HG03066 (cell line): Measurements from ENCODE around the gene U2SURP.

Experiments used
- ATAC-seq: cut with Tn5 transposase; IDR thresholded peaks from one replicate; pipeline ENCODE4 v1.9.1; 2021; ENCODE audit warnings: low read depth; ENCODE audit not compliant: unreplicated experiment

U2SURP gene

DNA sequence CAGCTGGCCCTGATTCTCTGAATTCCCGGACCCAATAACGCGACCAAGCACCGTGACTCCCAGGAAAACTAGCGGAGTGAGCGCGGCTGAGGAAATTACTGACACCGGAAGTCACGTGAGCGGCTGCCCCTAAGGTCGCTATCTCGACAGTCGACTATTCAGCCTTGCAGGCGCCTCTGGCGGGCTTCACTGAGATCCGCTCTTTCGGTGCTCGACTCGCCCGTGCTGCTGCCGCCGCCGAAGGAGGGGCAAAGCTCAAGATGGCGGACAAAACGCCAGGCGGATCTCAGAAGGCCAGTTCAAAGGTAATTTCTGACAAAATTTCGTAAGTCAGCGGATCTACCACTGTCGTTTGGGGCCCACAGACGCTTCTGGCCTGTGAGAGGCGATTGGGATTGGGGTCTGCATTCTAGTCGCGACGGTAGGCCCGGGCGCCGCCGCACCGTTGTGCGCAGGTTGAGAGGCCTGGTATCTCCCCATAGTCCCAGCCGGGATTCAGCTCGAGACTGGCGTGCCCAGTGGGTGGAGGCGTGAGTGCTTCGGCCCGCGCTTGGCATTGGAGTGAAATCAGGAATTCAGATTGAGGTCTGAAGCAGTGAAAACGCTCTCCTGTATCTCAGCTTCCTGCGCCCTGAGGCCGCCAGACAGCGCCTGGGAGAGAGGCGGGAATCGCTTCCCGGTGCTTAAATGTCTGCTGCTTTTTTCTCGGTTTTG lies at the start of gene U2SURP:
Gene U2SURP (plus strand): TSS at position 202 of the 714 bp plus-strand sequence. CDS start 59 bp downstream, at position 261.
- ATAC-seq = peak; percentile 82

DNA sequence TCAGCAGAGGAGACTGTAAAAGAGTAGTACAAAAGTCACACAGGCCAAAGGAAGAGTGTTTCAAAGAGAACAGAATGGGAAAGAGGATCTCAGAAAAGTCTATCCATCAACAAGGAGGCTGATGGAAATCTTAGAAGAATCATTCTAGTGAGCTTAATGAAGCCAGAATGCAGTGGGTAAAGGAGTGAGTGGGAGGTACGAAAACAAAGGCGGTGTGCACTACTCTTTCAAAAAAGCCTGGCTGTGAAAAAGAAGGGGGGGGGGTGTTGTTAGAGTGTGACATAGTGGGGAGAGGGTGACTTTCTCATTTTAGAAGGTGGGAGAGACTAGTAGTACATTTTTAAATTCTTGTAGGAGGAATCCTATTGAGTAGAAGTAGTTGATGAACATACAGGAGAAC lies 49.6 kb upstream of the U2SURP start:
- ATAC-seq = no peak

DNA sequence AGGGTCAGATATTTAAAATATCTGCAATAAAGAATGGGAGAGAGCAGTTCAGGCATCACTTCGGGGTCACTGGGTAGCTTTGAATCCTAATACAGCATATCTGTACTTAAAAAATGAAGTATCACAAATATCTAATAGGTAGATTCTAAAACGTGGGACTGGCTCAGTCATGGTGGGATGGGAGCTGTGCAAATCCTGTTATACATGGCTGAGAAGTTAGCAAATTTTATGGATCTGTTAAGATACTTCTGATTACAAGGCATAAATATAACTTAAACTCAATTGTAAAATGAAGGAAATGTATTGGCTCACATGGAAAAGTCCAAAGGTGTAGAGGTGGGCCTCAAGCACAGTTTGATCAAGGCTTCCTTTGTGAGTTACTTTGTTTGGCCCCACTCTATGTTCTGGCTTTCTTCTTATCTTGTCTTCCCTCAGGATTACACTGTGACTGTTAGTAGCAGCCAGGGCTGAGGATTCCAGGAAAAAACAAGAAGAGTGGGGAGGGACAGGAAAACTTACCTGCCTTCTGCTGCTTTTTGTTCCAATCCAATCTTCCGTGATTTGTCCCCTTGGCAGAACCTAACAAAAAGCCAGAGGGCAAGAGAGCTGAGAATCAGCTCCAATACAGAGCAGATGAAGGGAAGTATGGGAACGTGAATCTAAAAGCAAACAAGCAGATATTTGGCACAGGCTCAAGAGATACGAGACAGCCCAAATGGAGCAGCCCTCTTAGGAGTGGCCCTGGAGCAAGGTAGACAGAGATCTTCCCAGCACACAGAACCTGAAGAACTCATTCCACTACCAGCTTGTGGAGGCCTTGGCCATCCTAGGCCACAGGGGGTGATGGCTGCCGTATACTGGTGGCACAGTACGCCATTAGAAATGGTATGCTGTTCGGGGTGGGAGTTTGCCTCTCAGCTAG lies 48.8 kb upstream of the U2SURP start:
- no peak for ATAC-seq

- ATAC-seq = no peak
Observed at GRCh38 chr3:142953443-142953842, 47.9 kb upstream of the U2SURP start.

DNA sequence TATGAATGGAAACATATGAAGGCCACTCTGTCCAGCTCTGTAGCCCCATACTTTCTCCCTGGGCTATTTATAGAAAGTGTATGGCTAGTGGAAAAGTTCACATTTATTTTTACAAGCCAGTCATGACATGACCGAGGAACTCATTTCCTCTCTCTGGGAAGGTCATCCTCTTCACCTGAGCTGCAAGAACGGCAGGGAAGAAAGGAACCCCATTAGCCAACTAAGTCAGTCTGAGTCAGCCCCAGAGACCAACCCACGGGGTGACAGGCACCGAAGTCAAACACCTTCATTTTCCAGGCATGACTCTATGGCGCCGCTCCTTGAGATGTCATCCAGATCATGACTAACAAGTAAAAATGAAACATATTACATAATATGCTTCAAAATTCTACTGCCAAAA lies 42.7 kb upstream of the U2SURP start:
- ATAC-seq = no peak

DNA sequence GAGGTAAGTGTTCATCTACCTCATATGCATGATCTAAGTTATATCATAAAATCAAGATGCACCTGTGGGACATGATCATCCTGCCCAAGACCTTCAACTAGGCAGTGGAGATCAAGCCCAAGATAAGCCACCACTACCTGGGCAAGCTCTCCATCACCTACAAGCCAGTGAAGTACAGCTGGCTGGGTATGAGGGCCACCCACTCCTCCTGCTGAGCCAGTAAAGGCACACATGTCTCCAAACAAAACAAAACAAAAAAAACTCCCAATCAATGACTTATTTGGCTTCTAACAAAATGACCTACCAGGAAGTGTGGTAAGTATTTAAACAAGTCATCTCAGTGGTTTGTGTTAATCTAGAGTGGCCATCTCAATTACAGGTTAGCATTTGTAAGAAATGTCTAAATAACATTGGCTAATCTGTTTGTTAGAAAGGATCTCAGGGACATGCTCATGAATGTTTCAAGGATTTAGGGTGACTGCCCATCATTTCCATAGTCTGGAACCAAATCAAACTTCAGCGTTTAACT lies 41.0 kb upstream of the U2SURP start:
- no peak for ATAC-seq

- no peak for ATAC-seq
Observed at GRCh38 chr3:142961539-142961938, 39.8 kb upstream of the U2SURP start.

GRCh38 chr3:142962175-142962519 lies 39.2 kb upstream of the U2SURP start:
- no peak for ATAC-seq

GRCh38 chr3:142962520-142963233 lies 38.7 kb upstream of the U2SURP start:
- ATAC-seq = no peak

DNA sequence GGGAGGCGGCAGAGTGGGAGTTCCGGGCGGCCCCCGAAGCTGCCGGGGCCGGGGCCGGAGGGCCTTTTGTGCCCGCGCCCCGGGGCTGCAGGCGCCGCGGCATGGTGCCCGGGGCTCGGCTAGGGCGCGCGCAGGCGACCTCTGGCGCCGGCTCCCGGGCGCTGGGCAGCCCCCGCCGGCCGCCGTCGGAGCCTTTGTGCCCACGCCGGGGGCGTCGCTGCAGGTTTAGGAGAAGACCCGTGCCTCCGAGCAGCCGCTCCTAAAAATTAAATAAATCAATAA lies 38.2 kb upstream of the U2SURP start:
- peak; percentile 16 for ATAC-seq

DNA sequence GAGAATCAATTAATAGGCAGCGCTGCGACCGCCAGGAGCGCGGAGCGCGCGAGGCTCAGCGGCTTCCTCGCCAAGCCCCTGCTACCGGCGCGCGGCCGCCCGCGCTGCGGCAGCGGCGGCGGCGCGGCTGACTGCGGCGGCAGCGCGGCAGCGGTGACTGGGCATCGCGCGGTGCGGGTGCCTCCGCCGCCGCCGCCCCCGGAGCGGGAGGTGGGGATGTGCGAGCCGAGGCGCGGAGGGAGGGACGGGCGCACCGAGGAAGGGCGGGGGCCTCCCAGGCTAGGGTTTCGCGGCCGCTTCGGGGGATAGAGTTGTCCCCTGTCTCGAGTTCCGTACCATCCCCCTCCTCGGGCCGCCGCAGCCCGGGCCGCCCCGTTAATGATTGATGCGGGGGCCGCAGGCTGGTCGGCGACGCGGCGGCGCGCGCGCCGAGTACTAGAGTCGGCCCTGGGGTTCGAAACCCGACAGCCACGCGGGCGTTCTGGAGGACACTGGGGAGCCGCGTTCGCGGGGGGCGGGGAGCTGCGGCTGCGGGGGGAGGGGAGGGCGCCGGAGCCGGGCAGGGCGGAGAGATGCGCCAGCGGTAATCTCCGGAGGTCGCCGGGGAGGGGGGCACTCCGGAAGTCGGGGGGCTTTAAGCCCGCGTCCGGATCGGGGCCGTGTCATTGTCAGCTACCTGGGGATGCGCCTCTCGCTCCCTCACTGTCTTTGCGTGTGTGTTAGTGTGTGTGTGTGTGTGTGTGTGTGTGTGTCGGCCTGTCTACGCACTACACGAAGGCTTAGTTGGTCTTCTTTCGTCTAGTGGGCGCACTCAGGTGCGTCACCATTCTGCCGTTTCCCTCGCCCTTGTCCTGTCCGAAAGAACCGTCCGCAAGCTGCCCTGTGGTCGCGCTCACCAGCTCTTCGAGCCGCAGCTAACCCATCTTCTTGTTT lies 37.6 kb upstream of the U2SURP start, which contains the start of gene PAQR9:
Gene PAQR9 (minus strand): TSS at position 159 of the 933 bp plus-strand sequence. CDS start 338 bp downstream, outside the sequence.
- peak; percentile 67 for ATAC-seq

DNA sequence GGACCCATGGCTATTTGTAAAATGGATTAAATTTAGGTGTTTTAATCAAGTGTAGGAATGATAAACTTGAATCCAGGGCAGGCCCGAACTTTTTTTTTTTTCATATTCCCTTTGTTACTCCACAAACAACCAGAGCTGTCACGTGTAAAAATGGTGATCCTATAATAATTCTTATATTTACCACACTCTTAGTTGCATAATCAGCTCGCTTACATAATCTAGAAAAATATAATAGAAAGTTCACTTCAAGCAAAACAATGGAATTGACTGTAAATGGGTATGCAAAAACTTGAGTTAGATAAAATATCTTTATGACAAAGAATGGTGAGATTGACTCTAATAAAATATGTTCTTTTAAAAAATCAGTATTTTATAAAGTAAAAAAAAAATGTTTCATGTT lies 35.8 kb upstream of the U2SURP start:
- no peak for ATAC-seq

DNA sequence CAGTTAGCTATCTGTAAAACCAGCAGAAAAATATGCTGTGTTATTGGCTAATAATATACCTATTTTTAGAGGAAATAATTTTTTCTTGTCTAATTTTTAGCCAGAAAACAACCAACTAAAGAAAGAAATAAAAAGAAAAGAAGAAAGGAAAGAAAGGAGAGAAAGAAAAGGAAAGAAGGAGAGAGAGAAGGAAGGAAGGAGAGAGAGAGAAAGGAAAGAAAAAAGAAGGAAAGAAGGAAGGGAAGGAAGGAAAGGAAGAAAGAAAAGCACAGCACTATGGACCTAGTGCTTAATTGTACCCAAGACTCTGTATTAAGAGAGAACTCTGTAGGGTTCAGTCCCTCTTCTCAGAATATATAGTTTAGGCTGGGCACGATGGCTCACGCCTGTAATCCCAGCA lies 34.6 kb upstream of the U2SURP start:
- no peak for ATAC-seq

GRCh38 chr3:142968319-142969025 lies 32.9 kb upstream of the U2SURP start:
- no peak for ATAC-seq

DNA sequence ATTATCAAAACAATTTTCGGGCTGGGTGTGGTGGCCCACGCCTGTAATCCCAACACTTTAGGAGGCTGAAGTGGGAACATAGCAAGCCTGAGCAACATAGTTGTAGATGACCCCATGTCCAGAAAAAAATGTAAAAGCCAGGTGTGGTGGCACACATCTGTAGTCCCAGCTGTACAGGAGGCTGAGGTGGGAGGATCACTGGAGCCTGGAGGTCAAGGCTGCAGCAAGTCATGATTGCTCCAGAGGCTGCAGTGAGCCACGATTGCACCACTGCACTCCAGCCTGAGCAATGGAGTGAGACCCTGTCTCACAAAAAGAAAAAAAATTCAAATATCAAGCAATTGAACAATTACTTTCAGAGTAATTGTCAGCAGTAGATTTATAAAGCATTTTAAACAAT lies 29.9 kb upstream of the U2SURP start:
- no peak for ATAC-seq

DNA sequence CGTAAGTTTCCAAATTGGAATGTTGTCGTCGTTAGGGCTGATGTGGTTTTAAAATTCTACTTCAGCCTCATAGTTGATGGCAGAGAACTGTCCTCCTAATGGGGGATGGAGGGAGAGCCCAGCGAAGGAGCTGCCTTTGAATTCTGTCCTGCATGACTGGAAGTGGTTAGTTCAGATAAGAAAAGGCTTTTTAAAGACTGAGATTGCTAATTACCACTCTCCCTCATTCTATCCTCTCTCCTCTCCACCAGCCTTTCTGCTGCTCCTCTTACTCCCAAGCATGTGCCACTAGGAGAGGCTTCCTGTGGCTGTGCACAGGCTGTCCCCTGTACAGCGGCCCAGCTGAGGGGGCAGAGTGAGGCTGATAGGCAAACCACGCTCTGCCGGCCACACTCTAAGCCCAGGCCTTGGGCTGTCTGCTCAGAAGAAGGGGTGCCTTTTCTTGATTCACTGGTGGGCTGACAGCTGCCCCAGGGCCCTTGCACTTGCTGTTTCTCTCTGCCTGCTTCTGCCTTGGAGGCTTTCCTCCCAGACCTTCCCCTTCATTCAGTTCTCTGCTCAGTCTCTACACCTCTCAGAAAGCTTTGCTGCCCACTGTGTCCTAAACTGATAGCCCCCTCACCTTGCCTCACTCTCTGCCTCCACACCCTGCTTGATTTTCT lies 29.1 kb upstream of the U2SURP start:
- ATAC-seq = no peak

GRCh38 chr3:142973217-142974009 lies 28.0 kb upstream of the U2SURP start:
- no peak for ATAC-seq
